Inflammatory macrophage treated with lipopolysaccharide for 4 hours (primary cell): ENCODE results near the gene GGTLC2.
"Not testable (repeated sequence)": the region's sequence is repeated elsewhere in the genome, so short reads cannot be mapped to it uniquely, and the experiment has no call there.

Experiments used
- DNase-seq: peaks from one replicate; pipeline ENCODE4 v3.0.0-alpha.2; 2020

Gene GGTLC2

GRCh38 chr22:22644314-22644713 is at the start of gene GGTLC2:
Gene GGTLC2 (plus strand): TSS chr22:22644614. CDS start chr22:22646346, 1,732 bp downstream.
- not testable (repeated sequence) for DNase-seq

GRCh38 chr22:22595001-22595835 is 49.2 kb upstream of the GGTLC2 start:
- no peak for DNase-seq

GRCh38 chr22:22598144-22598543 is 46.3 kb upstream of the GGTLC2 start:
- DNase-seq: no peak

- no peak for DNase-seq
Measured at GRCh38 chr22:22599248-22599647, 45.2 kb upstream of the GGTLC2 start.

- no peak for DNase-seq
Measured at GRCh38 chr22:22600531-22601261, 43.7 kb upstream of the GGTLC2 start.

- DNase-seq: no peak
Measured at GRCh38 chr22:22603470-22603947, 40.9 kb upstream of the GGTLC2 start.

- DNase-seq: no peak
Measured at GRCh38 chr22:22604326-22605073, 39.9 kb upstream of the GGTLC2 start.

- peak; percentile 27 for DNase-seq
Measured at GRCh38 chr22:22605074-22605404, 39.4 kb upstream of the GGTLC2 start.

- DNase-seq: not testable (repeated sequence)
Measured at GRCh38 chr22:22608022-22608421, 36.4 kb upstream of the GGTLC2 start.

GRCh38 chr22:22609291-22609690 is 35.1 kb upstream of the GGTLC2 start:
- DNase-seq: no peak

- no peak for DNase-seq
Measured at GRCh38 chr22:22612516-22612915, 31.9 kb upstream of the GGTLC2 start.

- DNase-seq: no peak
Measured at GRCh38 chr22:22614065-22614464, 30.3 kb upstream of the GGTLC2 start.

GRCh38 chr22:22616636-22617035 is 27.8 kb upstream of the GGTLC2 start:
- no peak for DNase-seq

- DNase-seq: no peak
Measured at GRCh38 chr22:22618448-22618847, 26.0 kb upstream of the GGTLC2 start.

- no peak for DNase-seq
Measured at GRCh38 chr22:22618923-22619322, 25.5 kb upstream of the GGTLC2 start.

- DNase-seq: no peak
Measured at GRCh38 chr22:22619765-22620414, 24.5 kb upstream of the GGTLC2 start.

- DNase-seq: not testable (repeated sequence)
Measured at GRCh38 chr22:22628546-22629495, 15.6 kb upstream of the GGTLC2 start.

GRCh38 chr22:22631223-22631652 is 13.2 kb upstream of the GGTLC2 start:
- DNase-seq: not testable (repeated sequence)

GRCh38 chr22:22632226-22632625 is 12.2 kb upstream of the GGTLC2 start:
- DNase-seq: not testable (repeated sequence)

GRCh38 chr22:22633533-22633932 is 10.9 kb upstream of the GGTLC2 start:
- DNase-seq: not testable (repeated sequence)

GRCh38 chr22:22636260-22636659 is 8.2 kb upstream of the GGTLC2 start:
- DNase-seq: not testable (repeated sequence)
